ENCODE data around the gene ALX1.

ALX1 gene

DNA sequence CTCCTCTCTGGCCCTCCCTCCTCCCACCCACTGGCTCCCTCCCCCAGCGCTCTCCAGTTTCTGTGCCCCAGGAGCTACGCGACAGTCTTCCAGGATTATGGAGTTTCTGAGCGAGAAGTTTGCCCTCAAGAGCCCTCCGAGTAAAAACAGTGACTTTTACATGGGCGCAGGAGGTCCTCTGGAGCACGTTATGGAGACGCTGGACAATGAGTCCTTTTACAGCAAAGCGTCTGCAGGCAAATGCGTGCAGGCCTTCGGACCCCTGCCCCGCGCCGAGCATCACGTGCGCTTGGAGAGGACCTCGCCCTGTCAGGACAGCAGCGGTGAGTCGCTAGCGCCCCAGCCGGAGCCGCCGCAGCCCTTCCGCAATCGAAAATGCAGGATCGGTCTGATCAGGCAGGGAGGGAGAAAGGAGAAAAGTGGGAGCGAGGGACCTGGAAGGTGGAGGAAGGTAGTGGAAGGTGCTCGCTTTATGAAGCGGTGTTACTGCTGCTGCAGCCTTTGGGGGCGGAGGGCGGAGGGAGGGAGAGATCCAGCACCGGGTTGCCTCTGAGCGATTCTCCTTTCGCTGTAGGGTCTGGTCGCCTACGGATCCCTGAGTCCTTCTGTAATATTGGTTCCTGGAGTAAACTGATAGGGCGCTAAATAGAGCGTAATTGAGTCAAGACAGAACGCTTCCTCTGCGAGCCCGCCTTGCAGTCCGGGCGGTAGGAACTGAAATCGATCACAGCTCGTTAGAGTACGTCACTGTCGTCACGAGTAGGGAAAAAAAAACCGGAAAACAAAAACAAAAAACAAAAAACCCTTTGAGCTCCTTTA lies at the start of gene ALX1:
Gene ALX1 (plus strand): TSS at position 56 of the 819 bp plus-strand sequence. CDS start 42 bp downstream, at position 98.
- DNase-seq (ENCODE audit: low read depth in 2 of 2) = no peak

DNA sequence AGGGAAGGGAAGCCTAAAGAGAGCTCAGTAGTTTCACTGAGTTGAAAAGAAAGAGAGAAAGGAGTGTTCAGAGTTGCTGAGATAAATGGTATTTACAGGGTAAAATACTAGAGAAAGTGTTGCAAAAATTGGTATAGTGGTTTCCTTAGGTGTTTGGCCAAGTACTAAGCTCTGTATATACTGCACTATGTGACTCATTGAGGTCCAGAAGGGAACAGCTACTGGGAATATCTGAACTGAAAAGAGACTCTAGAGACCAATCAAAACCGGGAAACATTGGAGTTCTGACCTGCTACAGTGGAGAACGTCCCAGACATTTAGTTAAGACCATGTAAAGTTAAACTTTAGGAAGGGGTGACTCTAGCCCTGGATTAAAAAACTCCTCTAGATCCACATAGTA lies 42.7 kb upstream of the ALX1 start:
- DNase-seq (ENCODE audit: low read depth in 2 of 2) = no peak

DNA sequence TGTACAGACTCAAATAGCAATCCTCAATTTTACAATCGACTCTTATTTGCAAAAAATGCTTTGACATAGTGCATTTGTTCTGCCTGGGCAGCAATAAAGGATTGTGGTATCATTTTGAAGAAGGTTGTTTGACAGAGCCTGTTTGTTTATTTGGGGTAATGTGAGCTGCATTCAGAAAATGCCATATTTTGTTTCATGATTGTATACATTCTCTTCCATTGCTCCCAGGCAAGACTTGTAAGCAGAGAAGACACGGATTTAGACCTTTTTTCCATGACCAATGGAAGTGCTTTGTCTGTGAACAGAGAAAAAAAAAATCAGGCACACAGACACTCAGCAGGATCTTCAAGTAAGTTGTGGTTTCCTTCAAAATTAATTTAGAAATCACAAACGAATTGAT lies 35.5 kb upstream of the ALX1 start:
- DNase-seq (ENCODE audit: low read depth in 2 of 2) = no peak

DNA sequence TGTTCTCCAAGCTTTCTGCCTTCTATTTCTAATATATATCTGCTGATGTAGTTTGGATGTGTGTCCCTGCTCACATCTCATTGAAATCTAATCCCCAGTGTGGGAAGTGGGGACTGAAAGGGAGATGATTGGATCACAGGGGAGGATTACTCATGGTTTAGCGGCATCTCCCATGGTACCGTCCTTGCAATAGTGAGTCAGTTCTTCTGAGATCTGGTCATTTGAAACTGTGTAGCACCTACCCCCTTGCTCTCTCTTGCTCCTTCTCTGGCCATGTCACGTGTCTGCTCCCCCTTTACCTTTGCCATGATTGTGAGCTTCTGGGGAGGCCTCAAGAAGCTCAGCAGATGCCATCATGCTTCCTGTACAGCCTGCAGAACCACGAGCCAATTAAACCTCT lies 26.2 kb upstream of the ALX1 start:
- no peak for DNase-seq (ENCODE audit: low read depth in 2 of 2)

- no peak for DNase-seq (ENCODE audit: low read depth in 2 of 2)
Measured at GRCh38 chr12:85257671-85258070, 22.3 kb upstream of the ALX1 start.

GRCh38 chr12:85260447-85260846 lies 19.6 kb upstream of the ALX1 start:
- no peak for DNase-seq (ENCODE audit: low read depth in 2 of 2)

GRCh38 chr12:85260896-85261295 lies 19.1 kb upstream of the ALX1 start:
- DNase-seq (ENCODE audit: low read depth in 2 of 2) = no peak

DNA sequence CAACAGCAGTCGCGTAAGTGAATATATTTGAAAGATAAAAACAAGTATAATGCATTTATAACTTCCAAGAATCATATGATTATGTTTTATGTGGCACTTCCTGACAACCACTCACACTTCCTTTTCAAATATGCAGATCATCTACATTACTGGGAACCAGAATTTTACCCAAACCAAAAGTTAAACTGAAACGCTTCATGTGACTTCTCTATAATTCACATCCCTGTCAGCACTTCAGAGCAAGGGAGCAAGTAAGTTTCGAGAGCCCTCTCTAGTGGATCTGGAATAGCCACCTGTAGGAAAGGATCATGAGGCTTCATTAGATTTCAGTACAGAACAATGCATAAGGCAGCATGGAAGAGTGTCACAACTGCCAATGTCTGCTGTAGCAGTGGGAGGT lies 13.7 kb upstream of the ALX1 start:
- no peak for DNase-seq (ENCODE audit: low read depth in 2 of 2)

GRCh38 chr12:85273381-85274314 lies 6.4 kb upstream of the ALX1 start:
- DNase-seq (ENCODE audit: low read depth in 2 of 2) = no peak

GRCh38 chr12:85274315-85274651 lies 5.7 kb upstream of the ALX1 start:
- DNase-seq (ENCODE audit: low read depth in 2 of 2) = no peak

- DNase-seq (ENCODE audit: low read depth in 2 of 2) = no peak
Measured at GRCh38 chr12:85275374-85275773, 4.6 kb upstream of the ALX1 start.

DNA sequence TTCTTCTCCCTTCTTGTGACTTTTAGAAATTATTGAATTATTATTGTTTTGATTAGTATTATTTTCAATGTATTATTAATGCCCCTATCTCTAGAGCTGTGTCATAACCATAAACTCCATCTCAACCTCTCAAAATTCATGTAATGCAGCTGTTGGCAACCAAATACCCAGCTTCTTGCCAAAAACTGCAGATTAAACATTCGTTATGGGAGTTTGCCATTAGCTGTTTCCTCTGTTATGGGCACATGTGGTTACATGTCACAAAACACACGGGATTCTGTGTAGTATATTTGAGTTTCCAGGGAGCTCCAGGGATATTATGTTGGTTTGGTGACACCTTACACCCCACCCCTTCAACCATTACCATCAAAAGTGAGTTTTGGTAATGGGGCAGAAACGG lies 2.8 kb upstream of the ALX1 start:
- no peak for DNase-seq (ENCODE audit: low read depth in 2 of 2)

GRCh38 chr12:85277900-85278597 lies 2.0 kb upstream of the ALX1 start:
- DNase-seq (ENCODE audit: low read depth in 2 of 2) = no peak

- DNase-seq (ENCODE audit: low read depth in 2 of 2) = no peak
Measured at GRCh38 chr12:85278598-85279448, 1.2 kb upstream of the ALX1 start.

DNA sequence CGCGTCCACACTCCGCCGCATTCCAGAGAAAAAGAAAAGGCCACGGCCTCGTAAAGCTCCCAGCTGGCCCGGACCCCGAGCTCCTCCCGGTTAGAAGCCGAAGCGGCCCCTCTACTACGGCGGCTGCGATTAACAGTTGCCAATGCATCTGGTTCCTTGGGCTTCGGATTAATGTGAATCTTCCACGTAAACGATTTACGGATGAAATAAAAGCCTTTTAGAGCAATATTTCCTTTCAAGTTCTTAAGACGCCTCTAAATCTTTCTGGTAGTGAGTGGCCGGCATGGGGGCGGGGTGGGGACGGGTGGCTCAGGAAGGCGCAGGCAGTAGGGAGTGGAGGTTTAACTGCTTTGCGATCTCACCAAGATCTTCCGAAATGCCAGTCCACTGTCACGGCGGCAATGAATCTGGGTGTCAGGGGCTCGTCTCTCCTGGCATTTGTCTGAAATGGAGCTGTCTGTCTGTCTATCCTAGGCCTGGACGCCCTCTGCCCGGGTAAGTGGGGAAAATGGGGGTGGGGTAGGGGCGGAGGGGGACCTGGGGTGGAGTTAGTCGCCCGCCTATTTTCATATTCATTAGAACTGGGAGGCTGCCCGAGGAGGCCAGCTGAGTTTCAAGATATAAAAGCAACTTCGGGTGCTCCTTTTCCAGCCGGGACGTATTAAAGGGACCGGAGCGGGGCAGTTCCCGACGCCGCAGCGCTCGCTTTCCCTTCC lies 413 bp upstream of the ALX1 start:
- no peak for DNase-seq (ENCODE audit: low read depth in 2 of 2)

GRCh38 chr12:85280984-85281630 lies 1.1 kb downstream of the ALX1 start:
- no peak for DNase-seq (ENCODE audit: low read depth in 2 of 2)

DNA sequence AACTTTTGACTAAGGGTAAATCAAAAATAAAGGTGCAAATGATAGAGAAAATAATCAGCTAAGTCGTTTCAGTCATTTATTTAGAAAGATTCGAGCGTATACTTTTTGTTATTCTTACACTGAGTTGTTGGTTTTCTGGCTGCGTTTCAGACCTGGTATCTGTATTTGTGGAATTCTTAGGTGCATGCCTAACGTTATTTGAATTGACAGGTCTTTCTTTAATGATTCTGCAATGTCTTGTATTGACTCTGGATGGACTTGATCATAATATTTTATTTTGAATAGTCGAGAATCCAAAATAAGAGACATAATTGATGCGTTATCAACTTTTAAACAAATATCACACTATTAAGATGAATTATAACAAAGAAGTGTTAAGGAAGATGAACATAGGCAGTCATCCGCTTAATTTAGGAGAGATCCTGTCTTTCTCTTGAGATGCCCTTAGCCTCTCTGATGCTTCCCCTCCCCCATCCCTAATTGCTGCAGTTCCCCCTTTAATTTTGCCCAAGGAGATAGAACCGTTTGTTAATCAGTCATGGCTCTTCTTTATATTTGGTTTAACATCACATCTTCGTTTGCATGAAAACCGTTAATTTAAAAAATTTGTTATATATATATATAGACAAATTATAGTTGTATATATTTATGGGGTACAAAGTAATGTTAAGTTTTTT lies 1.8 kb downstream of the ALX1 start:
- no peak for DNase-seq (ENCODE audit: low read depth in 2 of 2)

DNA sequence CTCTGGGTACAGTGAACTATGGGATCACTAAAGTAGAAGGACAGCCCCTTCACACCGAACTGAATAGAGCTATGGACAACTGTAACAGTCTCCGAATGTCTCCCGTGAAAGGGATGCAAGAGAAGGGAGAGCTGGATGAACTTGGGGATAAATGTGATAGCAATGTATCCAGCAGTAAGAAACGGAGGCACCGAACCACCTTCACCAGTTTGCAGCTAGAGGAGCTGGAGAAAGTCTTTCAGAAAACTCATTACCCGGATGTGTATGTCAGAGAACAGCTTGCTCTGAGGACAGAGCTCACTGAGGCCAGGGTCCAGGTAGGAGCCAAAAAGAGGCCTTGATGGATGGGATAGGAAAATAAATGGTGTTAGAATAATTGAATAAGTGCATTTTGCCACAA lies 3.5 kb downstream of the ALX1 start:
- DNase-seq (ENCODE audit: low read depth in 2 of 2) = no peak

GRCh38 chr12:85296362-85296761 lies 16.3 kb downstream of the ALX1 start:
- DNase-seq (ENCODE audit: low read depth in 2 of 2) = no peak

- DNase-seq (ENCODE audit: low read depth in 2 of 2) = no peak
Measured at GRCh38 chr12:85299053-85299452, 19.0 kb downstream of the ALX1 start.

Data from stimulated activated CD4-positive, alpha-beta T cell treated with anti-CD3 and anti-CD28 coated beads, Interleukin-15, amount 100 ng/mL, for 48 hours (primary cell).